NCI-H1436 (cell line): ENCODE measurements around the gene SUFU.
A peak's percentile ranks its signal among the peaks of the same experiment; 100 is the strongest.

ENCODE experiments used
- DNase-seq: peaks from one replicate; lab custom pipeline; 2025; lab: John Stamatoyannopoulos, UW

The SUFU gene

GRCh38 chr10:102635377-102635776 is 131.6 kb downstream of the SUFU start:
- DNase-seq: no peak

GRCh38 chr10:102639537-102639936 is 135.8 kb downstream of the SUFU start:
- no peak for DNase-seq

GRCh38 chr10:102641402-102641801 is 137.6 kb downstream of the SUFU start:
- DNase-seq: no peak

- peak; percentile 98 for DNase-seq
These were observed 138.3 kb downstream of the SUFU start for GRCh38 chr10:102641880-102642735.

GRCh38 chr10:102642736-102643335 is 139.1 kb downstream of the SUFU start:
- DNase-seq: peak; percentile 44

GRCh38 chr10:102643336-102644065 is 139.7 kb downstream of the SUFU start:
- DNase-seq: peak; percentile 40

- DNase-seq: no peak
These were observed 140.4 kb downstream of the SUFU start, which contains the start of gene TRIM8 for GRCh38 chr10:102644066-102644645. Gene TRIM8, plus strand, starts transcription at chr10:102644479. Its CDS starts 139 bp downstream, at chr10:102644618.

- peak; percentile 83 for DNase-seq
These were observed 141.0 kb downstream of the SUFU start for GRCh38 chr10:102644646-102645387.

GRCh38 chr10:102645388-102645740 is 141.6 kb downstream of the SUFU start:
- DNase-seq: no peak

GRCh38 chr10:102645741-102646609 is 142.2 kb downstream of the SUFU start:
- DNase-seq: peak; percentile 18

- DNase-seq: no peak
These were observed 143.1 kb downstream of the SUFU start for GRCh38 chr10:102646610-102647442.

- no peak for DNase-seq
These were observed 143.9 kb downstream of the SUFU start for GRCh38 chr10:102647443-102648268.

GRCh38 chr10:102648269-102648888 is 144.6 kb downstream of the SUFU start:
- DNase-seq: no peak

GRCh38 chr10:102648889-102649796 is 145.4 kb downstream of the SUFU start:
- no peak for DNase-seq

- no peak for DNase-seq
These were observed 146.3 kb downstream of the SUFU start for GRCh38 chr10:102649797-102650654.
